C4-2B (cell line): ENCODE measurements around the gene IL32.
"Not testable (repeated sequence)": the region's sequence is repeated elsewhere in the genome, so short reads cannot be mapped to it uniquely, and the experiment has no call there.

Experiments used
- H3K27ac ChIP-seq: fragments of 450-650 bp; 2 replicates; pipeline ENCODE4 v1.5.1; 2017
- CTCF ChIP-seq: fragments of 450-650 bp; conservative IDR thresholded peaks from 2 replicates; pipeline ENCODE4 v1.5.1; 2017; ENCODE audit warnings: mild to moderate bottlenecking
- ZFX ChIP-seq: fragments of 450-650 bp; IDR thresholded peaks from 2 replicates; pipeline ENCODE4 v1.6.1; 2017

The IL32 gene

DNA sequence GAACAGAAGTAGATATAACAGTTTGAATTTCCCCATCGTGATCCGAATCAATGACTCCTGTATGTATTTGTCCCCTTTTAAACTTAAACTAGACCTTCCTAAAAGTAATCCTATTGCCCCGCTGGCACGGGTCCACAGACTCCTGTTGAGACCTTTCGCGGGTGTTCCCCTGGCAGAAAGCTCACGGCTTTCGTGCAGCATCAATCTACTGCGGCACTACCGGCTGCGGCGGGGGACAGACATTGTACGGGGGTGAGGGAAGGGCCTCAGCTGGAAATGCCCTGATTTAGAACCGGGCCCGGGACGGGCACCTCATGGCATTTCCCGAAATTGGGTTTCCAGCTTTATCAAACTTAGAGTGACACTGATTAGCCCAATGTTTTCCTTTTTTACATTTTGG lies 14.6 kb downstream of the IL32 start:
- no peak overlapping the region for H3K27ac ChIP-seq

GRCh38 chr16:3081957-3082356 lies 16.5 kb downstream of the IL32 start:
- H3K27ac ChIP-seq: not testable (repeated sequence)

More for the DNA sequence above, 14.6 kb downstream of the IL32 start:
- no peak for TF ChIP-seq CTCF
- no peak for TF ChIP-seq ZFX

DNA sequence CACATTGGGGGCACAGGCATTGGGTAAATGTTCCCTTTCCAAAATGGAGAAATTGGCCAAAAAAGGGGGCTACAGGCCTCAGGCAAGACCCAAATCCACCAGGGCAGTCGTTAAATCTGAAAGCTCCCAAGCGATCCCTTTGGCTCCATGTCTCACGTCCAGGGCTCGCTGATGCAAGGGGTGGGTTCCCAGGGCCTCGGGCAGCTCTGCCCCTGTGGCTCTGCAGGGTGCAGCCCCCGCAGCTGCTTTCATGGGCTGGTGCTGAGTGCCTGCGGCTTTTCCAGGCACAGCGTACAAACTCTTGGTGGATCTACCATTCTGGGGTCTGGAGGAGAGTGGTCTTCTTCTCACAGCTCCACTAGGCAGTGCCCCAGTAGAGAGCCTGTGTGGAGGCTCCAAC lies 18.0 kb downstream of the IL32 start:
- H3K27ac ChIP-seq: not testable (repeated sequence)

DNA sequence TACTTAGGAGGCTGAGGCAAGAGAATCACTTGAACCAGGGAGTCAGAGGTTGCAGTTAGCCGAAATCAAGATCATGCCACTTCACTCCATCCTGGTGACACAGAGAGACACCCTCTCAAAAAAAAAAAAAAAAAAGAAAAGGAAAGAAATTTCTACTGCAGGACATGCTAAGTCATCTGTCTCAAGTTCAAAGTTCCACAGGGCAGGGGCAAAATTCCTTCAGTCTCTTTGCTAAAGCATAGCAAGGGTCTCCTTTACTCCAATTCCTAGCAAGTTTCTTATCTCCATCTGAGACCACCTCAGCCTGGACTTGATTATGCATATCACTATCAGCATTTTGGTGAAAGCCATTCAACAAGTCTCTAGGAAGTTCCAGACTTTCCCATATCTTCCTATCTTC lies 19.1 kb downstream of the IL32 start:
- TF ChIP-seq CTCF (no peak), ZFX (no peak)
- H3K27ac ChIP-seq: no peak overlapping the region

- no peak for TF ChIP-seq ZFX
- no peak for TF ChIP-seq CTCF
Measured at GRCh38 chr16:3084969-3085670, 19.7 kb downstream of the IL32 start.

GRCh38 chr16:3085868-3086595 lies 20.6 kb downstream of the IL32 start:
- no peak for TF ChIP-seq ZFX
- no peak for TF ChIP-seq CTCF
- no peak overlapping the region for H3K27ac ChIP-seq

More at GRCh38 chr16:3084969-3085670, 19.7 kb downstream of the IL32 start:
- no peak overlapping the region for H3K27ac ChIP-seq

GRCh38 chr16:3086596-3087242 lies 21.3 kb downstream of the IL32 start:
- TF ChIP-seq ZFX: no peak
- TF ChIP-seq CTCF: no peak
- H3K27ac ChIP-seq: no peak overlapping the region
